CD4-positive, alpha-beta memory T cell (primary cell): ENCODE measurements around the gene CWC27. TPM values are rescaled to one million over a fixed set of nuclear protein-coding genes. Genes with fewer than 3 reads are reported as not detected.

Experiments used
- CTCF ChIA-PET: fragments of 350-600 bp; sonication (Branson Sonifier 250); formaldehyde crosslinking; loops from one replicate; lab custom pipeline; 2021; ENCODE audit warnings: inconsistent platforms; ENCODE audit not compliant: partially characterized antibody; lab: Charles Lee
- POLR2A ChIA-PET: fragments of 350-600 bp; sonication (Branson Sonifier 250); formaldehyde crosslinking; loops from one replicate; lab custom pipeline; 2021; ENCODE audit not compliant: partially characterized antibody; lab: Charles Lee
- DNase-seq, 5 donors: peaks; one replicate each; pipeline versions ENCODE4 v3.0.0 to v3.0.0-alpha.2; 2020 to 2022; ENCODE audit warnings: mixed read lengths in 1 of 5
- H3K27ac ChIP-seq: one replicate; pipeline ENCODE4 v1.7.0; 2013; ENCODE audit warnings: low read depth, low read length
- H3K27me3 ChIP-seq: 2 replicates; pipeline ENCODE4 v1.7.0; 2013; ENCODE audit warnings: mild to moderate bottlenecking, low read length, moderate library complexity; ENCODE audit not compliant: insufficient read depth
- H3K36me3 ChIP-seq: 2 replicates; pipeline ENCODE4 v1.7.0; 2013; ENCODE audit warnings: mild to moderate bottlenecking, low read length, moderate library complexity; ENCODE audit not compliant: insufficient read depth
- H3K4me1 ChIP-seq: 2 replicates; pipeline ENCODE4 v1.7.0; 2013; ENCODE audit warnings: mild to moderate bottlenecking, low read length, moderate library complexity; ENCODE audit not compliant: insufficient read depth
- H3K4me3 ChIP-seq, 2 donors: one replicate each; pipeline ENCODE4 v1.7.0; 2013; ENCODE audit warnings: low read length in 2 of 2, mild to moderate bottlenecking in 1 of 2
- H3K9me3 ChIP-seq, 2 donors: one replicate each; pipeline ENCODE4 v1.7.0; 2013; ENCODE audit warnings: low read length in 2 of 2, control low read depth in 1 of 2; ENCODE audit not compliant: control insufficient read depth in 1 of 2
- H3K27ac Mint-ChIP-seq, 7 donors: one replicate each; pipeline ENCODE4 v1.8.0; 2020 to 2021; ENCODE audit warnings: mixed read lengths in 7 of 7, mild to moderate bottlenecking in 6 of 7, inconsistent platforms in 3 of 7, moderate library complexity in 3 of 7
- H3K27me3 Mint-ChIP-seq, 2 donors: one replicate each; pipeline ENCODE4 v1.8.0; 2020 to 2021; ENCODE audit warnings: mixed read lengths in 2 of 2
- H3K36me3 Mint-ChIP-seq, 2 donors: one replicate each; pipeline ENCODE4 v1.8.0; 2020 to 2021; ENCODE audit warnings: mixed read lengths in 2 of 2, inconsistent platforms in 1 of 2, mild to moderate bottlenecking in 1 of 2
- H3K4me1 Mint-ChIP-seq, 4 donors: one replicate each; pipeline ENCODE4 v1.8.0; 2020 to 2021; ENCODE audit warnings: mixed read lengths in 4 of 4, mild to moderate bottlenecking in 1 of 4
- H3K4me3 Mint-ChIP-seq, 8 donors: one replicate each; pipeline ENCODE4 v1.8.0; 2020 to 2021; ENCODE audit warnings: mixed read lengths in 8 of 8, mild to moderate bottlenecking in 7 of 8, moderate library complexity in 6 of 8, inconsistent platforms in 3 of 8
- H3K9me3 Mint-ChIP-seq, 8 donors: one replicate each; pipeline ENCODE4 v1.8.0; 2020 to 2021; ENCODE audit warnings: mixed read lengths in 8 of 8, mild to moderate bottlenecking in 5 of 8, inconsistent platforms in 3 of 8, moderate library complexity in 1 of 8
- intact Hi-C: fragments of 100-400 bp; cut with micrococcal nuclease; formaldehyde crosslinking; loops from one replicate; pipeline ENCODE4 v1.15.1; 2023
- polyA plus RNA-seq, 2 donors: library from polyadenylated mRNA; unstranded; fragments of 300-500 nt; fragmentation: Illumina TruSeq; gene quantifications; one replicate each; pipeline ENCODE4 v1.2.3, GENCODE V29; 2021
- total RNA-seq, 2 experiments: library from RNA; stranded (reverse); gene quantifications; one replicate each; pipeline ENCODE4 v1.2.3, GENCODE V29; 2021

Gene CWC27
- total and polyA plus RNA-seq, 4 experiments from 2014 or later = 16.8 to 37.7 (median 22.9) TPM

DNA sequence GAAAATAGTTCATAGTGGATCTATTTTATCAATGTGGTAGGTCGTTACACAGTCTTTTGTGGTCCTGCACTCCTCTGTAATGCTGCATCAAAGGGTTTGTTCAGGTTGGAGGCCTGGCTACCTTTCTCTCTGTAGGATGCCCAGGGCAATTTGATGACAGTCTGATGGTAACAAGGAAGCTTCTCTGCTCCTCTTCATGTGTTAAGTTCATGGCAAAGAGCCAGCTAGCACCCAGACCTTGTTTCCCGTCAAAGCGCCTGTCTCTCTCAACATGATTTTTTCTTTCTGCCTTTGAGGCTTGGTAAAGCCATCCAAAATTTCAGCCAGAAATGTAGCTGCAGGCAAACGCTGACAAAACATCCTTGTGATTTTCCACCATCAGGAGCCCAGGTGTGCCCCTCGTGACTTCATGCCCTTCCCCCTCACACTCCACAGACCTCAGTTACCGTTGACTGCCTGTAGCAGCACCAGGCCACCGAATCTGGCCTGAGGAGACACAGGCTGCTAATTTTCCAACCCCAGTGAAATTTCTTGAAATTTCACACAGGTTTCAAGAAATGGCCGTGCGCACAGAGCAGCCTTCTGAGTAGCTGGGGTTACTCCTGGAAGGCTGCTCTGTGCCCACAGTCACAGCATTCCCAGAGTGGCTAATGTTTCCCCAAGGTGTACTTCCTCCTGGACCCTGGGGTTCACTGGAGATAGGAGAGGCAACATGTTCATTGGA lies 292.7 kb downstream of the CWC27 start:
- no peaks in the 10 kb centered on the region for H3K36me3 Mint-ChIP-seq
- no peaks in the 10 kb centered on the region for H3K9me3 ChIP-seq
- H3K9me3 Mint-ChIP-seq = peaks cover 0 to 2% (median 0%) of the 10 kb centered on the region in 8 donors
- H3K36me3 ChIP-seq = no peaks in the 10 kb centered on the region
- H3K4me1 Mint-ChIP-seq = no peaks in the 10 kb centered on the region
- peaks cover 14 to 16% of the 10 kb centered on the region in 2 donors for H3K27me3 Mint-ChIP-seq
- no peak overlapping the region for H3K27ac ChIP-seq
- no peak overlapping the region for H3K27ac Mint-ChIP-seq
- H3K4me1 ChIP-seq = no peaks in the 10 kb centered on the region
- H3K4me3 Mint-ChIP-seq = no peak overlapping the region
- intact Hi-C loops = no loop called here
- DNase-seq = no peak
- no peaks in the 10 kb centered on the region for H3K27me3 ChIP-seq
- H3K4me3 ChIP-seq = no peak overlapping the region
- ChIA-PET POLR2A (no interaction called here), CTCF (interaction anchor here (1.2 kb wide), 1 partner anchor 16 kb away, joined by 3 read pairs; no protein-coding TSS in a partner anchor)

DNA sequence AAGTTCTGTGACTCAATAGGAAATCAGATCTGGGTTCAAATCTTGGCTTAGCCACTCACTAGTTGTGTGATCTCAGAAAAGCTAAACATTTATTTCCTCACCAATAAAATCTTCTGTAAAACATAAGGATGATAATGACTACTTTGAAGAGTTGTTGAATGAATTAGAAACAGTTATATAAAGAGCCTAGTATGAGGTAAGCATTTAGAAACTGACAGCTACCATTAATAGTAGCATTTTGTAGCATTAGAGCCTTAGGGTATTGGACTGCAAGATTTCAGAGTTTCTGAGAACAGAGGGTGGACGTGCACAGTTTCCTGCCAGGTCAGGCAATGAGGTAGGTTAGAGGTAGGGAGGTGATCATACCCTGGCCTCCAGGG lies 293.2 kb downstream of the CWC27 start:
- no peak overlapping the region for H3K4me3 ChIP-seq
- no peaks in the 10 kb centered on the region for H3K36me3 ChIP-seq
- H3K27ac ChIP-seq = no peak overlapping the region
- Mint-ChIP-seq H3K27me3 (peaks cover 14 to 16% of the 10 kb centered on the region in 2 donors), H3K36me3 (no peaks in the 10 kb centered on the region), H3K4me1 (no peaks in the 10 kb centered on the region), H3K9me3 (peaks cover 0 to 2% (median 0%) of the 10 kb centered on the region in 8 donors), H3K27ac (no peak overlapping the region), H3K4me3 (no peak overlapping the region)
- H3K27me3 ChIP-seq = no peaks in the 10 kb centered on the region
- CTCF ChIA-PET = no interaction called here
- intact Hi-C loops = no loop called here
- no peaks in the 10 kb centered on the region for H3K4me1 ChIP-seq
- POLR2A ChIA-PET = no interaction called here
- DNase-seq = no peak
- H3K9me3 ChIP-seq = no peaks in the 10 kb centered on the region

DNA sequence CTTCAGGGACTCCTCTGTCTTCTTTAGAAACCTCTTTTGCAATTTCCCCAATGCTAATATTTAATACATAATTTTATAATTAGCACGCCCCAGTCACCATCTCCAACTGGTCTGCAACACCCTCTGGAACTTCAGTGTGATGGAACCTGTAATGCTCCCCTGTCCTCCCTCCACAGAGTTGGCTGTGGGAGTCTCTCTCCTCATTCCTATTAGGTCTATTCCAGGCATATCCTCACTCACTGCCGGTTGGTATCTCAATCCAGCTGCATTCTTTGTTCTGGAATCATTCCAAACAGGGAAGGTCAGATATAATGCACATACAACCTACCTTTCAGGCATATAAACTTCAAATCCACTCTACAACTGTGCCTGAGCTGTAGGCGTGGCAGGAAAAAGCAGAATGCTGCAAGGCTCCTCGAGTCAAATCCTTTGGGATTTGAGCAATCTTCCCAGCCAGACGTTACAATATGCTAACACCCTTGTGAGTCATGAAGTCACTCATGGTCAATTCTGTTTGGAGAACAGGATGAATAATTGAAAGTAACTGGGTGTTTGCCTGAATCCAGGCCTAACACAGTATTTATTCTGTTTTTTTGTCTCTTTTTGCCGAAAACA lies 293.8 kb downstream of the CWC27 start:
- no peak overlapping the region for H3K27ac ChIP-seq
- Mint-ChIP-seq H3K27me3 (peaks cover 13 to 16% of the 10 kb centered on the region in 2 donors), H3K9me3 (peaks cover 0 to 2% (median 0%) of the 10 kb centered on the region in 8 donors), H3K27ac (no peak overlapping the region), H3K4me3 (no peak overlapping the region), H3K36me3 (no peaks in the 10 kb centered on the region), H3K4me1 (no peaks in the 10 kb centered on the region)
- no peaks in the 10 kb centered on the region for H3K4me1 ChIP-seq
- no peaks in the 10 kb centered on the region for H3K9me3 ChIP-seq
- ChIA-PET POLR2A (no interaction called here), CTCF (interaction anchor here (2.2 kb wide), 1 partner anchor 18 kb away, joined by 6 read pairs; no protein-coding TSS in a partner anchor)
- DNase-seq = no peak
- H3K36me3 ChIP-seq = no peaks in the 10 kb centered on the region
- no peaks in the 10 kb centered on the region for H3K27me3 ChIP-seq
- intact Hi-C loops = no loop called here
- H3K4me3 ChIP-seq = no peak overlapping the region

DNA sequence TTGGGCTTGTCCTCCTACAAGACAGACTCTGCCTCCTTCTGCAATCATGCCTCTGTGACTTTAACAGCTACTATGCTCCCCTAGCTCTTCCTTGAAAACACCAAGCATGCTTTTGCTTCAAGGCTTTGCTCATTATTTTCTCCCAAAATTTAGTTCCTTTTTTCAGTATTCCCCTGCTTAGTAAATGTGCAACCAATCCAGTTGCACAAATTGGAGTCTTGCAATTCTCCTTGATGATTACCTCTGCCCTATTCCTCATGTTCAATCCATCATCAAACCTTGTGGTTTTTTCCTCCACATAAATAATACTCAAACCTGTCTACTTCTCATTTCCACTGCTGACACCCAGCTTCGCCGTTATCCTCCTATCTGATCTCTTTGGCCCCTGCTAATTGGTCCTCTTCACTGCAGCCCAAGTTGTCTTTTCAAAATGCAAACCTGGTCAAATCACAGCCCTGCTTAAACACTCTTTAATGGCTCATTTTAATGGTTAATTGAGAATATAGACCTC lies 296.3 kb downstream of the CWC27 start:
- Histone ChIP-seq H3K36me3 (no peaks in the 10 kb centered on the region), H3K27me3 (no peaks in the 10 kb centered on the region), H3K4me3 (no peak overlapping the region), H3K4me1 (no peaks in the 10 kb centered on the region), H3K9me3 (no peaks in the 10 kb centered on the region), H3K27ac (no peak overlapping the region)
- H3K4me3 Mint-ChIP-seq = no peak overlapping the region
- H3K27ac Mint-ChIP-seq = no peak overlapping the region
- no peak for DNase-seq
- peaks cover 13 to 16% of the 10 kb centered on the region in 2 donors for H3K27me3 Mint-ChIP-seq
- no peaks in the 10 kb centered on the region for H3K9me3 Mint-ChIP-seq
- POLR2A ChIA-PET = no interaction called here
- H3K4me1 Mint-ChIP-seq = no peaks in the 10 kb centered on the region
- H3K36me3 Mint-ChIP-seq = no peaks in the 10 kb centered on the region
- intact Hi-C loops = no loop called here
- CTCF ChIA-PET = interaction anchor here (2.2 kb wide), 1 partner anchor 15 kb away, joined by 6 read pairs; no protein-coding TSS in a partner anchor

DNA sequence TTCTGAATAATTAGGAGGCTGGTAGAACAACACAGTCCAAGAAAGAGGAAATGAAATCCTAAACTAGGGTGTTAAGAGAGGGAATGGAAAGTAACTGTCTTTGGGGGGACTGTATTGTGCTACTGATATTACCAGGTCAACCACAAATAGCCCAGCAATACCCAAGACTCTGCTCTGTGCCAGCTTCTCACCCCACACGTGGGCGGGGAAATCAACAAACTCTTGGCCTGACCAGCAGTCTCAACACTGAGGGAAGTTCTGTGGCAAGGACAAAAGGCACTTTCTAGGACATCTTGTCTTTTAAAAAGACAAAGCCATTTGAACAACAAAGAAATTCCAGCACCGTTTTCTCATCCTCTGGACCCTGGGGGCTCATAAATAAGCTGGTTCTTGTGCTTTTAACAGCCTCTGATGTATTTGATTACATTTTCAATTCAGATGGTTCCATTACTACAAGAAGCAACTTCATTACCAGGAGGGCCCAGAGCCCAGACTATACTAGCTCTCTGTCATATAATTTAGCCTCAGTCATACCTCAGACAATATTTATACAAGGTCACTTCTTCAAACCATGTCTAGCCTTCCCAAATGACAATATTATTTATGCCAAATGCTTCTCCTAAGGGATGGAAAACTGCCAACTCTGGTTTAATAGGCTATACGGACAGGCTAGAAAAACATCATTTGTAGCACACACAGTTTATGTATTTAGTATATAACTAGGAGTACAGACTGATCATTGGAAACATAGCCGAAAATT lies 297.8 kb downstream of the CWC27 start:
- no peak overlapping the region for H3K27ac ChIP-seq
- POLR2A ChIA-PET = no interaction called here

DNA sequence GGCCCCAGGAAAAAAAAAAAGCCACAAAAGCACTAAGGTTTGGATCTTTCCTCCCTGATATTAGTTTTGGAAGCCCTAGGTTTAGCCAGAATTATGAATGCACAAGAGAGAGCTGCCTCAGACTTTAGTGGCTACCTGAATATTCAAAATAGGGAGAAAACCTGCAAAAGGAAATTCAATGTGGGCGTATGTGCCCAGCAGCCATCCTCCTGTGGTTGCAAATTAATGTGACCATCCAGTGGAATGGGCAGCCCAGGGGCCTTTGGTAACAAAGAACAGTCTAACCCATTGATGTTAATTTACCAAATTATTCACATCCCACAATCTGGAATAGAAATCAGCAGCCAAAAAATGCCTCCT lies 298.4 kb downstream of the CWC27 start:
- intact Hi-C loops = no loop called here
- Mint-ChIP-seq H3K36me3 (no peaks in the 10 kb centered on the region), H3K4me1 (no peaks in the 10 kb centered on the region), H3K27ac (no peak overlapping the region), H3K9me3 (no peaks in the 10 kb centered on the region), H3K27me3 (peaks cover 12 to 13% of the 10 kb centered on the region in 2 donors), H3K4me3 (no peak overlapping the region)
- ChIA-PET POLR2A (no interaction called here), CTCF (no interaction called here)
- no peaks in the 10 kb centered on the region for H3K9me3 ChIP-seq
- H3K27me3 ChIP-seq = no peaks in the 10 kb centered on the region
- H3K4me1 ChIP-seq = no peaks in the 10 kb centered on the region
- no peaks in the 10 kb centered on the region for H3K36me3 ChIP-seq
- DNase-seq = no peak
- no peak overlapping the region for H3K4me3 ChIP-seq
- H3K27ac ChIP-seq = no peak overlapping the region

More for the DNA sequence above, 297.8 kb downstream of the CWC27 start:
- H3K36me3 ChIP-seq = no peaks in the 10 kb centered on the region
- H3K36me3 Mint-ChIP-seq = no peaks in the 10 kb centered on the region
- no peak overlapping the region for H3K4me3 ChIP-seq
- H3K27me3 ChIP-seq = no peaks in the 10 kb centered on the region
- no peaks in the 10 kb centered on the region for H3K9me3 Mint-ChIP-seq
- no peak for DNase-seq
- CTCF ChIA-PET = interaction anchor here (1.2 kb wide), 1 partner anchor 29 kb away, joined by 3 read pairs; no protein-coding TSS in a partner anchor
- no peak overlapping the region for H3K27ac Mint-ChIP-seq
- H3K27me3 Mint-ChIP-seq = peaks cover 12 to 13% of the 10 kb centered on the region in 2 donors
- no peaks in the 10 kb centered on the region for H3K4me1 Mint-ChIP-seq
- intact Hi-C loops = no loop called here
- no peaks in the 10 kb centered on the region for H3K9me3 ChIP-seq
- no peaks in the 10 kb centered on the region for H3K4me1 ChIP-seq
- H3K4me3 Mint-ChIP-seq = no peak overlapping the region
